ENCODE data around the gene EPB41L5. TPM values are rescaled to one million over a fixed set of nuclear protein-coding genes. Genes with fewer than 3 reads are reported as not detected.

The EPB41L5 gene
- total RNA-seq, 4 donors from 2014 or later = 11.4 to 42.9 (median 14.5) TPM

GRCh38 chr2:120001471-120001870 is 11.4 kb upstream of the EPB41L5 start:
- H3K4me1 ChIP-seq = no peaks in the 10 kb centered on the region
- no peak overlapping the region for H3K4me3 ChIP-seq
- TF ChIP-seq POLR2A (IDR thresholded peaks at IDR 0.05) (no peak), CTCF (IDR thresholded peaks at IDR 0.05) (no peak), EP300 (IDR thresholded peaks at IDR 0.05) (no peak)
- H3K36me3 ChIP-seq = no peaks in the 10 kb centered on the region
- H3K27me3 ChIP-seq = no peaks in the 10 kb centered on the region
- no peaks in the 10 kb centered on the region for H3K9me3 ChIP-seq
- DNase-seq (ENCODE audit: low spot score in 2 of 2) = no peak
- WGBS, 2 donors = 79 to 80% methylated on average over 1 of the region's 1 CpG
- H3K27ac ChIP-seq = no peak overlapping the region

- TF ChIP-seq EP300 (IDR thresholded peaks at IDR 0.05) = no peak
- no peak for TF ChIP-seq POLR2A (IDR thresholded peaks at IDR 0.05)
- TF ChIP-seq CTCF (IDR thresholded peaks at IDR 0.05) = no peak
- Histone ChIP-seq H3K36me3 (no peaks in the 10 kb centered on the region), H3K27me3 (no peaks in the 10 kb centered on the region), H3K9me3 (no peaks in the 10 kb centered on the region), H3K27ac (no peak overlapping the region), H3K4me3 (no peak overlapping the region), H3K4me1 (no peaks in the 10 kb centered on the region)
- no peak for DNase-seq (ENCODE audit: low spot score in 2 of 2)
Measured at GRCh38 chr2:120004254-120004653, 8.6 kb upstream of the EPB41L5 start.

GRCh38 chr2:120005834-120006521 is 6.9 kb upstream of the EPB41L5 start:
- 94 to 96% methylated on average over 11 of the region's 11 CpGs for WGBS, 2 donors
- Histone ChIP-seq H3K9me3 (no peaks in the 10 kb centered on the region), H3K4me3 (no peak overlapping the region), H3K4me1 (no peaks in the 10 kb centered on the region), H3K36me3 (no peaks in the 10 kb centered on the region), H3K27me3 (no peaks in the 10 kb centered on the region), H3K27ac (no peak overlapping the region)
- DNase-seq (ENCODE audit: low spot score in 2 of 2) = no peak
- TF ChIP-seq CTCF (IDR thresholded peaks at IDR 0.05) (no peak), EP300 (IDR thresholded peaks at IDR 0.05) (no peak), POLR2A (IDR thresholded peaks at IDR 0.05) (no peak)

GRCh38 chr2:120007851-120008250 is 5.0 kb upstream of the EPB41L5 start:
- no peak for DNase-seq (ENCODE audit: low spot score in 2 of 2)
- no peak overlapping the region for H3K27ac ChIP-seq
- peaks cover 0 to 7% (median 2%) of the 10 kb centered on the region in 4 donors for H3K4me1 ChIP-seq
- 95 to 96% methylated on average over 4 of the region's 4 CpGs for WGBS, 2 donors
- no peaks in the 10 kb centered on the region for H3K9me3 ChIP-seq
- no peak for TF ChIP-seq CTCF (IDR thresholded peaks at IDR 0.05)
- TF ChIP-seq POLR2A (IDR thresholded peaks at IDR 0.05) = no peak
- no peak for TF ChIP-seq EP300 (IDR thresholded peaks at IDR 0.05)
- no peaks in the 10 kb centered on the region for H3K27me3 ChIP-seq
- no peaks in the 10 kb centered on the region for H3K36me3 ChIP-seq
- no peak overlapping the region for H3K4me3 ChIP-seq

- Histone ChIP-seq H3K4me1 (peaks cover 0 to 20% (median 2%) of the 10 kb centered on the region in 4 donors), H3K36me3 (no peaks in the 10 kb centered on the region), H3K9me3 (no peaks in the 10 kb centered on the region), H3K4me3 (peak overlapping the region; percentile 71 to 98 (median 80)), H3K27me3 (no peaks in the 10 kb centered on the region), H3K27ac (peak overlapping the region in 3 of 4 donors; percentile 82 to 92 (median 84))
- no peak for DNase-seq (ENCODE audit: low spot score in 2 of 2)
- TF ChIP-seq CTCF (IDR thresholded peaks at IDR 0.05) (no peak), POLR2A (IDR thresholded peaks at IDR 0.05) (no peak), EP300 (IDR thresholded peaks at IDR 0.05) (no peak)
- WGBS, 2 donors = 33 to 36% methylated on average over 8 of the region's 8 CpGs
Measured at GRCh38 chr2:120012363-120012762, 514 bp upstream of the EPB41L5 start.
